GM12873 (cell line): ENCODE measurements around the gene APOH.

Source experiments
- TF ChIP-seq, protein P1 (sequence below): IDR thresholded peaks from 2 replicates; pipeline ENCODE4 v1.5.1; 2012; ENCODE audit warnings: low read depth, mild to moderate bottlenecking, moderate library complexity, low read length, control low read depth; ENCODE audit not compliant: insufficient read depth; ENCODE audit errors: missing control alignments

APOH gene

DNA sequence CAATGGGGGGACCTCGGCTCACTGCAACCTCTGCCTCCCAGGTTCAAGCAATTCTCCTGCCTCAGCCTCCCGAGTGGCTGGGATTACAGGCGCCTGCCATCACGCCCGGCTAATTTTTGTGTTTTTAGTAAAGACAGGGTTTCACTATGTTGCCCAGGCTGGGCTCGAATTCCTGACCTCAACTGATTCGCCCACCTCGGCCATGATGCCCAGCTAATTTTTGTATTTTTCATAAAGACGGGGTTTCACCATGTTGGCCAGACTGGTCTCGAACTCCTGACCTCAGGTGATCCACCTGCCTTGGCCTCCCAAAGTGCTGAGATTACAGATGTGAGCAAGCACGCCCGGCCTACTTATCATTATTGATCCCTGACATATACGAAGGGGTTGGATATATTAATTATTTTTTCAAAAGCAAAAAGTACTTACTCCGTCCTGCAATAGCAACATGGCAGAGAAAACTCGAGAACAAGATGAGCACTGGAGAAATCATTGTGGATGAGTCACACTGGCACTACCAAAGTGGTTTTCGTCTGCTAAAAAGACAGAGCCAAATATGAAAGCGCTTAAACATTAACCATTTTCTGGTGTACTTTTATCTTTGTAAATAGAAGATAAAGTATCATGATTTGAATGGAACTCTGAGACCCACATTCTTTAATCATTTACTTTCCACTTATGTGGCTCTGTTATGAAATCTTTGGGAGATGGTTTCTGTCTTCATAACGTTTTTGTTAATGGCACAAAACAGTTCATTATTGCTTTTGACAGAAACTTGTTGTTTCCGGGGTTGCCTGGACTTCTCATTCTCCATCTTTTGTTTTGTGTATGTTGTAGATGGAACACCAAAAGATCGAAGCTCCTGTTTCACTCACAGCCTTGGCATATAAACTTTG is at the start of gene APOH:
APOH (minus strand) TSS at position 529 of the 896 bp plus-strand sequence; CDS start at position 493, 36 bp downstream.
- TF ChIP-seq, protein P1, sequence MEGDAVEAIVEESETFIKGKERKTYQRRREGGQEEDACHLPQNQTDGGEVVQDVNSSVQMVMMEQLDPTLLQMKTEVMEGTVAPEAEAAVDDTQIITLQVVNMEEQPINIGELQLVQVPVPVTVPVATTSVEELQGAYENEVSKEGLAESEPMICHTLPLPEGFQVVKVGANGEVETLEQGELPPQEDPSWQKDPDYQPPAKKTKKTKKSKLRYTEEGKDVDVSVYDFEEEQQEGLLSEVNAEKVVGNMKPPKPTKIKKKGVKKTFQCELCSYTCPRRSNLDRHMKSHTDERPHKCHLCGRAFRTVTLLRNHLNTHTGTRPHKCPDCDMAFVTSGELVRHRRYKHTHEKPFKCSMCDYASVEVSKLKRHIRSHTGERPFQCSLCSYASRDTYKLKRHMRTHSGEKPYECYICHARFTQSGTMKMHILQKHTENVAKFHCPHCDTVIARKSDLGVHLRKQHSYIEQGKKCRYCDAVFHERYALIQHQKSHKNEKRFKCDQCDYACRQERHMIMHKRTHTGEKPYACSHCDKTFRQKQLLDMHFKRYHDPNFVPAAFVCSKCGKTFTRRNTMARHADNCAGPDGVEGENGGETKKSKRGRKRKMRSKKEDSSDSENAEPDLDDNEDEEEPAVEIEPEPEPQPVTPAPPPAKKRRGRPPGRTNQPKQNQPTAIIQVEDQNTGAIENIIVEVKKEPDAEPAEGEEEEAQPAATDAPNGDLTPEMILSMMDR = no peak

DNA sequence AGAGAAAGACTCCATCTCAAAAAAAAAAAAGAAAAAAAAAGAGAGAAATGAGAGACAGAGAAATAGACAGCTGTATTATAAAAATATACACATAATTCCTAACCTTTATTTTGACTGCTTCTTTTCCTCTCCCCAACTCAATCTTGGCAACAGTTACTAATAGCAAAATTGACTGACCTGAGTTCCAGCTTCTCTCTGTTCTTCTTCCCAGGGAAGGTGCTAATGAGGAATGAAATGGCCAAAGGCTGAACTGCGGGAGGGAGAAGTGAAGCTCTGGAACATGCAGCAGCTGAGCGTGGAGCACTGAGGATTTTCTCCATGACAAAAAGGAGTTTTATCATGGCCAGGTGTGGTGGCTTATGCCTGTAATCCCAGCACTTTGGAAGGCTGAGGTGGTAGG is 48.0 kb upstream of the APOH start:
- TF ChIP-seq, protein P1 = no peak

DNA sequence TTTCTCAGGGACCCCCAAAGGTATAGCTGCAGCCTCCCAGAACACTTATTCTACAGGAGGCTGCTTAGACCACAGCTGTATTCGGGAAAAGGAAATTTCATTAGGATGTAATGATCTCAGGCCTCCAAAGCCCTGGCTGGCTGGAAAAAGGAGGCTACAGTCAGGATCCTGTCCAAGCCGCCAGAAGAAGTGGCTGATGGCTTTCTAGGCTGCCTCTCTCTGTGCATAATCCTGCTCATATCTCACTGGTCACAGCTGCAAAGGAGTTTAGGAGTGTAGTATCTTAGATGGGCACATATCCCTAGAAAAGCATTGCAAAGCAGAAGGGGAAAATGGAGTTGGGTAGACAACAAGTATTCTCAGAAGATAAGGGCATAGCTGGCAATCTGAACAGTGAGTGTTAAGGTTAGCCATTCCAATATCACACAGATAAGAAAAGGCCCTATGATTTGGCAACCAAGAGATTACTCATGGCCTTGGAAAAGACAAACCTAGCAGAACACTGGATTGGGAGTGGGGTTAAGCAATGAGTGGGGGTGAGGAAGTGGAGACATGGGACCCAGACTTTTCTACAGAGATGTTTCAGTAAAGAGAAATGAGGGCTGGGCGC is 47.2 kb upstream of the APOH start:
- TF ChIP-seq, protein P1 = no peak

GRCh38 chr17:66275651-66276050 is 46.4 kb upstream of the APOH start:
- TF ChIP-seq, protein P1 = no peak

GRCh38 chr17:66273586-66273848 is 44.3 kb upstream of the APOH start:
- TF ChIP-seq, protein P1 = no peak

GRCh38 chr17:66272811-66273585 is 43.8 kb upstream of the APOH start:
- TF ChIP-seq, protein P1 = no peak

- TF ChIP-seq, protein P1 = no peak
Observed at GRCh38 chr17:66271512-66271911, 42.3 kb upstream of the APOH start.
